NCI-H524 (cell line): ENCODE data around the gene TGM1.

Experiments used
- DNase-seq, 2 experiments: peaks; one replicate each; lab custom pipeline; 2025; lab: John Stamatoyannopoulos, UW

The TGM1 gene

DNA sequence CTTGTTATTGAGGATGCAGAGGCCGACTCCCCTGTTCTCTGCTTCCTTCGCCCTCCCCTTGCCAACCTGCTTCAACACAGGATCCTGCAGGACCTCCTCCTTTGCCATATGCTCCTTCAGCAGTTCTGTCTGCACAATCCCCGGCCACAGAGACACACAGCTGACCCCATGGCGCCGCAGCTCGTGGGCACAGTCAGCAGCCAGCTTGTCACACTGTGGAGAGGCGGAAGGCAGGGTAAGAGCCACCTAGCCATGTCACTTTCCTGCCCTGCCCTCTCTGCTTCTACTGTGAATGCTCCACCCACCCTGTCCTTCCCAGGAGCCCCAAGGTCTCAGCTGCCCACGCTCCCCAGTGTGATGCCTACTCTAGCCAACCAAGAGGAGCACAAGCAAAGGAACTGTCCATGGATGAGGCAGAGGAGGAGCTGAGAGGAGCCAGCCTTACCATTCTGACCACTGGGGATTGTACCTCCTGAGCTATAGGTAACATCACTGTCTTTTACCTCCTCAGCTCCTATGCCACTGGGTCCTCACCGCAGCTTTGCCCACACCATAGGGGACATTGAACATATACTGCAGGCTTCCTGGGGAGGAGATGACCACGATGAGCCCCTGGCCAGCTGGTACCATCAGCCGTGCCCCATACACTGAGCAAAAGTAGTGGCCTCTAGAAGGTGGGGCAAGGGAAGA, 29.3 kb upstream of the TGM1 start:
- no peak for DNase-seq

DNA sequence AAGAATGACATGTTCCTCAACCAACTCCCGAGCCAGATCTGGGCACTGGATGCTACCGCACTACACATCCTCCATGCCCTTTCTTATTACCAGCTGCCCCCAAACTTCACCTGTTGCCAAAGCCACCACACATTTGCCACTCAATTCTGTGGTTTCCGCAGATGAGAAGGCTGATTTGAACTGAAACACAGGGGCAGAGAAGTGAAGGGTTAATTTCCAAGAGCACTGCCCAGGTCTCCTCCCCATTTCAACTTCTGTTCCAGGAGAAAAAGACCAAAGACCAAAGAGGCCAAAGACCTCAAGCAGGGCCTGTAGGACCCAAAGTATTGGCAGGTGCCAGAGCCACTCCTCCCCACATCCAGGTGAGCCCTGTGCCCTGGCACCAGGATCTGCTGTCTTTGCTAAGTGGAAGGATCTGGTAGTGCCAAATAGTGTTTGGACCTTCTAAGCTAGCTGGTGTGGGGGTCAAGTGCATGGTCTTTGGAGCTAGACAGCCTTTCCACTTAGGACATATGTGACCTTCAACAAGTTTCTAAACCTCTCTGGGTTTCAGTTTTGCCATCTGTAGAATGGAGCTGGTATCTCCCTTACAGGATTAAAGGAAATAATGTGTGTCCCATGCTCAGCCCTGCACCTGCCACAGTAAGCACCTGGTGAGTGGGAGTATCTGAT, 28.6 kb upstream of the TGM1 start:
- no peak for DNase-seq

DNA sequence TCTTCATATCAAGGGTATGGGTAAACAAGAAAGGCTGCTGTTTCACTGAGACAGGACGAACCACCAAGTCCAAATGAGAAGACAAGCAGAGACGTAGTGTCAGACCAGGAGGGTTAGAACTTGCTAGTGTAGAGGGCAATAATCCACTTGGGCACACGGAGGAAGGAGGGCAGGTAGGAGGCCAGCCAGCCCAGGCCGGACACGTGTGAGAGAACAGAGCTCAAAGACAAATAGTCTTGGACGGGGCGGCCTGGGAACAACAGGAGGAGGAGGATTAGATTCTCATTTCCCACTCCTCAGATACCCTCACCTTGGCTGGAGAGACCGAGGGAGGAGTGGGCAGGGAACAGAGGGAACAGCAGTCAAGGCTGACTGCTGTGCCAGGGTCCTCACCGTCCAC, 27.8 kb upstream of the TGM1 start:
- no peak for DNase-seq

DNA sequence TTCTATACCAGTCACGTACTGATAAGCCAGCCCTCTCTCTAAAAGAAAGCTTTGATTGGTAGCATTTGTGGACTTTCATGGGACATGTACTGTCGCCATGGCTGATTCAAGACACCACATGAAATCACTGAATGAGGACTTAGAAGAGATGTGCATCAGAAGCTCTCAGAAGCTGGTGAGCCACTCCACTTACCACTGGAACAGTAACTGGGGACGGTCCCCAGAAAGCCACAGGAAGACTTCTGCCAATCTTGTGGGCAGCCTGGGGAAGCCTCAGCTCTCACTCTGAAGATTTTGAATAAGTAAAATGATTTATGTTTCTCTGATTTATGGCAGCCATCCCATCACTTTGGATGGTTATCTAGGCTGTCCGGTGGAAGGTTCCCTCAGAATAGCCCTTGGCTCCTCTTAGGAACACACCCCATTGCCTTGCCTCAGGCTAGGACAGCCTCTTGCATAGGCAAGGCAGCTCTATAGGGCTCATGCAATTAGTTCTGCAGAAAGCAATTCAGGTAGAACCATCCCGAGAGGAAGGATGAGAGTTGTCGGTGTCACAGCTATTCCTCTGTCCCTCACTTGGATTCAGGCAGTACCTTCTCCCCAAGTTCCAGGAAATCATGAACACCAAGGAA, 26.8 kb upstream of the TGM1 start:
- DNase-seq = no peak

DNA sequence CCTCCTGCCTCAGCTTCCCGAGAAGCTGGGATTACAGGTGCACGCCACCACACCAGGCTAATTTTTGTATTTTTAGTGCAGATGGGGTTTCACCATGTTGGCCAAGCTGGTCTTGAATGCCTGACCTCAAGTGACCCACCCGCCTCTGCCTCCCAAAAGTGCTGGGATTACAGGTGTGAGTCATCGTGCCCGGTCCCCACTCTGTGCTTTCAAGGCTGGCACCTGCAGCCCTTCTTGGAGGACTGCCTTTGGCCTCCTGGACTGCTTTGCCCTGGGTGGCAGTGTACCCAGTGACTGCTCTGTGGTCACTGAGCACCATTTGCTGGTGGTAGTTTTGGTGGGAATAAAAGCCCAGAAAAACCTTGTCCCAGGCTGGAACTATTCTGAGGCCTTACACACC, 24.0 kb upstream of the TGM1 start:
- no peak for DNase-seq

DNA sequence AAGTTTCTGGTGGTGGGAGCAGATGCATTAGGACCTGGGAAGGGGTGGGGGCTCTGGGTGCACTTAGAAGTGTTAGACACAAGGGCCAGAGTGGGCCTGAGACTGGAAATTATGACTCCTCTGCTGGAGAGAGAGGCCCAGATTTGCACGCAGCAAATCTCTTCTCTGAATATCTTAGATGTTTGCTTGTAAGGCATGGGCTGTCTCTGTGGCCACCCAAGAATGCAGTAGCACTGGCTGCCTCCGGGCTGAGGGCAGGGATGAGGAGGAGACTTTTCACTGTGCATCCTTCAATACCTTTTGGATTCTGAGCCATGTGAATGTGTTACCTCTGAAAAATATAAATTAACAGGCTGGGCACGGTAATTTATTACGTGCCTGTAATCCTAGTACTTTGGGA, 22.4 kb upstream of the TGM1 start:
- no peak for DNase-seq

DNA sequence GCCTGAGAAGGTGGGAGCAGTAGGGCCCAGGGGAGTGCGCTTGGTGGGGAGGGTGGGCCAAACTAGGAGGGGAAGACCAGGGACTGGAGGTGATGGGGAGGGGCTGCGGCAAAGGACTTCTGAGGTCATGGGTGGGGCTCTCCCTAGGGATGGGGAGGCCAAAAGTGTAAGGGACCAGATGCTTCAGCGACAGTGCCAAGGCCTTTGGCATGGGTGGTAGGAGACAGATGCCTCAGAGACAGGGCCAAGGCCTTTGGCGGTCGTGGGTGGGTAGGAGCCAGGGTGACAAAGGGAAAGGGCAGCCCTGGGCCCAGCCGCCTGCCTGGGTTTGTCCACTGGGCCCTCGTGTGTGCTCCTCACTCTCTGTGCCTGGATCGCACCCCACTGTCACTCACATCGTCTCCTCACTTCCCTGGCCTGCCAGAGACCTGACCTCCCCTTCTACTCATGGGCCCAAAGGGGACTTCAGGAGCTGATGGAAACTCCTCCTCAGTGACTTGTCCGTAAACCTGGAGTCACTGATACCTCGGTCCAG, 21.6 kb upstream of the TGM1 start:
- no peak for DNase-seq

DNA sequence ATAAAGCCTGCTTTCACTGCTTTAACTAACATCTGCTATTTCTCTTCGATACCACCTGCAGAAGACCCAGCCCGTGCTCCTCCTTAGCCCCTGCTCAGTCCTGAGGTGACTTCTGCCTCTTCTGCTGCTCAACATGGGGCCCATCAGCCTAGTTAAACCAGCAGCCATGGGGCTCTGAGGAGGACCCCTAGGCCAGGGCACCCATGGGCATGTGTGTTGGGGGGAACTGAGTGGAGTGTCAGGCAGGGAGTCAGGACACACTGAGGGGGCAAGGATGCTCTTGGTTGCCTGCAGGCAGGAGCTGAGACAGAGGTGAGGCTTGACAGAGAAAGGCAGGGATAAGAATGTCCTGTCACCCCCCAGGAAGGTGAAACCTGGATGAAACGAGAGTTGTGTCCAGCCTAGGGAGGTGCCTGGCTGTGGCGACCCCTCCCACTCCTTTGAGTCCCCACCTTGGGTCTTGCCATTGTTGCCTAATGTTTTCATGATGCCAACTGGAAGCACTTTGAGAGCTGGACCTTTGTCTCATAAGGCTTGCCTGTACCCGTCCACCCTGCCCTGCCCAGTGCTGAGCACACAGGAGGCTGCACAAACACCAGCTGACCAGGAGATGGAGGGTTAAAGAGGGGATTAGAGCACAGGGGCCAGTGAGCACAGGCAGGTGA, 21.0 kb upstream of the TGM1 start:
- DNase-seq = no peak

DNA sequence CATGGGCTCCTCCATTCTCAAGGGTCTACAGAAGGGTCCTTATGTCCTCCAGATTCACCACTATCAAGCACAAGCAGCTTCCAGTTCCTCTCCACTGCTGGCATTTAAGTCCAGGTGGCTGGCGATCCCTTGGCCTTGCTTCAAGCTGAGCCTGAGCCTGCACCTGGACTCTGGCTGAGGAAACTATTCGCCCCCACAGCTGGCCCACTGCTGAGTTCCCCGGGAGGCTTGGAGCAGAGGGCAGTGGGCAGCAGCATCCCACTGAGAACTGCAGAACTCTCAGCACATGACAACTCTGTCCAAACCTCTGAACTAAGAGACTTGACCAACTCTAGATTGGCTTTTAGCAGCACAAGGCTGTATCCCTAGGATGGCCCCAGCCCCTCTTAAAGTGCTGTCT, 19.8 kb upstream of the TGM1 start:
- DNase-seq = no peak

DNA sequence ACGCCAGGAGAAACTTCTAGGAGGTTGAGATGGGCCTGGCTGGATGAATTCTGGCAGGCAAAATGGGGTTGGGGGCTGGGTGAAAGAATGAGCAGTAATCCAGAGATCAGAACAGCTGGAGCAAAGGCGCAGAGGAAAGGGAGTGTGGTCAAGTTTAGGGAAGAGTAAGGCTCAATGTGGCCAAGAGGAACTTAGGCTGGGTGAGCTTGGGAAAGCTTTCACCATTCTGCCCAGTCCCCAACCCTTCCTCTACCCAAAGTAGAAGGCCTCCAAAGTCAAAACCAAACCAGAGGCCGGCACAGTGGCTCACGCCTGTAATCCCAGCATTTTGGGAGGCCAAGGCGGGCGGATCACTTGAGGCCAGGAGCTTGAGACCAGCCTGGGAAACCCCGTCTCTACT, 18.7 kb upstream of the TGM1 start:
- no peak for DNase-seq

DNA sequence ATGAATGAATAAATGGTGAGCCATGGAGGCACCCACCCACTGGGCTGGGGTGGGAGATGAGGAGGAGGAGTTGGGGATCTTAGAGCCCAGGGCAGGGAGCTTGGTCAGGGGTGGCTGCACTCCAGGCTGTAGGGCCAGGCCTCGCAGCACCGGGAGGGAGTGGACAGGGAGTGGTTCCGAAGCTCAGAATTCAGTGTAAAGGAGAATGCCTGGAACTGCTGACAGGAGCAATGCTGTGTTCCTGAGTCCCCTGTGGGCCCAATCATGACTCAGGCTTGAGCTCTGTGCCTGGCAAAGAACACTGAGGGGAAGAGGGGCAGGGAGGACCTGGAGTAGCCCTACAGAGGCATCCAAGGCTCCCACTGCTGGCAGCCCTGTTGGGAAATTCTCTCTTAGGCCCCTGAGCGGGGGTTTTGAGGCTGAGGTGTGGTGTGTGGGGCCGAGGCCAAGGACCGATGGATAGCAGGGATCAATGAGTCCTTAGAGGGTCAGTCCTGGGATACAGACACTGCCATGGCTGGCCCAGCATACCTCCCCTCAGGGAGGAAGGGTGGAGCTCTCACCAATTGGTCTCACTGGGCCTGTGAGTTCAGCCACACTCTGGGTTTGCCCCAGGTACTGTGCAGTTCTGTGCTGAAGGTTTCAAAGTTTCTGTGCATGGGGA, 18.0 kb upstream of the TGM1 start:
- DNase-seq = no peak

DNA sequence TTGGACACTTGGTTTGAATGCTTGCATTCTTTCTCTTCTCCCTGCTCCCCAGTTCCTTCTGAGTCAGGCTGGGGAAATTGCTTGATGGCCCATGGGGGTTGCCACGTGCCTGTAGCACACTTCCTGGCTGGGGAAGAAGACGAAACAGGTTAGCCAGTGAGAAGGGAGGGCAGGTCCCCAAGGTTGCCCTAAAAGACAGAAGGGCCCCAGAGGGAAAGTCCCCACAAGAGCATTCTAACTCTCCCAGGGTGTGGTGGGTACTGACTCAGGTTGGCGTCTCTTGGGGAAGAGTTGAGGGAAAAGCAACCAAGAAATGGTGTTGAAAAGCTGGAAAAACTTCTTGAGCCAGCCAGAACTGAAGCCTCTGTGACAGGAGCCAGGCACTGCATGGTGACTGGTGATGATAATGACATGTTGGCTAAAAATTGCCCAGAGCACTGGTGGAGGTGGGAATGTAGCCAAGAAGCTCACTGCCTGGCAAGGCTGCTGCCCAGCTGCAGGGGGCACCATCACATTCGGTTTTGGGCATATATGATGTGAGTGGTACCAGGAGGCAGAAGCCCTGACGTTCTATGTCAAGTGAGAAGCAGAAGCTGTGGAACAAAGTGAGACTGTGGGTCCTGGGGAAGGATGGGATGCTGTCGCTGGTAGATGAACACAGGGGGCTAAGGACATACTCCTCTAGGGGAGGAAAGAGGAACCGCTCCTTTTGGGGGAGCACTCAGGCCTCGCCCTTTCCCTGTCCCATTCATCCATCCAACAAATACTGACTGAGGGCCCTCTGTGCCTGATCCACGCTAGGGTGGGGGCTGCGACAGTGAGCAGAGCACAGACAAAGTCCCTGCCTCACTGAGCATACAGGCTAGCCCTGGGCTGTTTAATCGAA, 16.6 kb upstream of the TGM1 start:
- no peak for DNase-seq

DNA sequence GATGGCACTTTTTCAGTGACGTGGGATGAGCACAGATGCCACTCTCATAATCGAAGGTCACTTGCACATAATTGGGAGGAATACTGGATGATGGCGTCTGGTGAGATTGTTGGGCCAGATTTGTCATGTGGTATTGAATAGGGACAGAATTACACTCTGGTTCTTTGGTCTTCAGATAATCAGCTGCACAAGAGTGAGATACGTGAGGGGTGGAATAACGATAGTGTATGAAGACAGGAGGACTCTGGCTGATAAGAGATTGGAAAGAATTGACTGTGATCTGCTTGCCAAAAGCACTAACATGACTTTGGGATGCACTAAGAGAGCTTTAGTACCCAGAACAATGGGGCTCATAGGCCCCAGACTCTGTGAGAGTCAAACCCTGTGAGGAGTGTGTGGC, 15.4 kb upstream of the TGM1 start:
- no peak for DNase-seq

DNA sequence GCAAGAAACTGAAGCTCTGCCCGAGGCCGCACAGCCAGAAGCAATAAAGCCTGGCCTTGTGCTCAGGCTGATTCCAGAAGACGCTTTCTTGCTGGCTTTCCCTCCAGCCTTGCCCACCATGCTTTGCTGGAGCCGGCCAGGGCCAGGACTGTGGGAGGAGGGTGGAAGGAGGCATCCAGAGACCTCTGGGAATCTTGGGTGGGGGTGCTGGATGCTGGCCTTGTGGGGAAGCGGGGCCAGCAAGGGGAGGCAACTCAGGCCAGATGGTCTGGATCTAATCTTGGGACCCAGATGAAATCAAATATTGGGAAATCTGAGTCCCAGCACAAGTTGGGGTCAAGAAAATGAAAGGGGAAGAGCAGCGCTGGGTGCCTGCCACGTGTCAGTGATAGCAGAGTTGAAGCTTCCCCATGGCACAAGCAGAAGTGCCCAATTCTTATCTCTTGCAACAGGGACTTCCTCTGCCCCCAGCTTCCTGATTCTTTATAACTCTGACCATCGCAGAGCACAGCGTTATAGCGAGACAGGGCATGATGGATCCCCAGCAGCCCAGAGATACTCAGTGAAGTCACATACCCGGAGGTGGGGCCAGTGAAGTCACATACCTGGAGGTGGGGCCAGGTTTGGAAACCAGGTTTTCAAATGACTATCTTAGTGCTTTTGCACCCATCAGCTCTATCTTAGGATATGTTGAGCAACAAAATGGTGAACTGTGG, 14.8 kb upstream of the TGM1 start:
- DNase-seq = no peak

DNA sequence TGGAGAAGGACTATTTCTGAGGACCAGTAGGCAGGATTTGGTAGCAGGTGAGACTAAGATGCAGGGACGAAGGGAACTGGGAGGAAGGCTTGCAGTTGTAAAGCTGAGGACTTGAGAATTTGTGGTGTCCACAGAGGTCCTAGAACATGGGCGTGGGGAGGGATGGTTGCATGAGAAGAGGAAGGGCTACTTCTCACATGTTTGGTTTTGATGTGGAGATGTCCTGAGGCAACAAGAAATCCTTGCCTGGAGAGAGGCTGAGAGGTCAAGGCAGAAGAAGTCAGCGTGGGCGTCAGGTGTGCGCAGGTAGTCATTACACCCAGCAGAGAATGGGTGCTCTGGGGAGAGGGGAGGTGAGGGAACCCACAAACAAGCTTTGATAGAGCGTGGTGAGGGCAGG, 14.1 kb upstream of the TGM1 start:
- no peak for DNase-seq

DNA sequence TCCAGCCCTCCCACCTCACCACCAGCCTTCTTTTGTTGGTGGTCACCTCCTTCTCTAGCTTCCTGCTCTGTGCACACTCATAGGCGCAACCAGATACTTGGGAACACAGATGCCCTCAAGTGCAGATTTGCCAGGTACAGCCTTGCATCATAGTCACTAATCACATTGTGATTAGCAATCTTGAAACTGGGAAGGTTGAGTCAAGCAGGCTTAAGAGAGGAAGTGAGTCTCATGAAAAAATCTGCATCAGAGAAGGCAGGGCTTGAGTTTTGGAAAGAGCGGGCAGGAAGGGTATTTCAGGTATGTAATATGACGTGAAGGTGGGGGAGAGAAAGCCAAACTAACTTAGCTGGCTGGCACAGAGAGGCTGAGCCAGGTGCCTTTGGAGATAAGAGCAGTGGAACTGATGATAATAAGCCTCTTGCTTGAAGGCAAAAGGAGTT, 11.1 kb upstream of the TGM1 start:
- DNase-seq = no peak

DNA sequence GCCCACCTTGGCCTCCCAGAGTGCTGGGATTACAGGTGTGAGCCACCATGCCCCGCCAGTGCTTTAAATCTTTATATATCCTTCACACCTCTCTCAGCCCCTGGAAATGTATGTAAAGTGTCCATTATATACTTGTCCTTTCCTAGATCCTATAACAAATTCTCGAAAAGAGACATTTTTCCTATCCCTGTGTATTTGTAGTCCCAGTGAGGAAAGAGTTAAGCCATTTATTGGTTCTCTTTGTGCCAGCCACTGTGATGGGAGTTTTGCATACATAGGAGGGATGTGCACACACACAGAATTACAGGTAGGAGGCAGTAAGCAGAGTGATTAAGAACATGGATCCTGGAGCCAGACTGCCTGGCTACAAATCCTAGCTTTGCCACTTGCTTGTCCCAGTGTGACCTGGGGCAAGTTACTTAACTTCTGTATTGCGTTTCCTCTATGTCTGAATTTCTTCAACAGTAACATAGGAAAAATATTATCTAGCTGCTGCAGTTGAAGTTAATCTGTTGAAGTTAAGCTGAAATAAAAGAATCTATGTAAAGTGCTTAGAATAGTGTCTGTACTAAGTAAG, 10.5 kb upstream of the TGM1 start:
- peak in 1 of 2 experiments; percentile 39 for DNase-seq

DNA sequence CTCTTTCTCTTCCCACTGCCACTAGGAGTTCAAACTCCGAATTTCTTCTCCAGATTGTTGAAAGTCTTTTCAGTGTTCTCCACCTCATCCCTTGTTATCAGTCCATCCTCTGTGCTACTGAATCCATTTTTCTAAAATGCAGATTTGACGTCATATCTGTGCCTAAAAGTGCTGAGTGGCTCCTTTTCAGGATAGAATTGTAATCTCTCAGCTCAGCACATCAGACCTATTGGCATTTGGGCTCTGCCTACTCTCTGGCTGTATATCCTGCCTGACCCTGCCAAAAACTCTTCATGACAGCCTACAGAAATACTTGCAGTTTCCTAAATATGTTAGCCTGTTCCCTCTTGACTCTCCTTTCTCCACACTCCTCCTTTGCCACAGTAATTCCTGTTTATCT, 9.5 kb upstream of the TGM1 start:
- no peak for DNase-seq

DNA sequence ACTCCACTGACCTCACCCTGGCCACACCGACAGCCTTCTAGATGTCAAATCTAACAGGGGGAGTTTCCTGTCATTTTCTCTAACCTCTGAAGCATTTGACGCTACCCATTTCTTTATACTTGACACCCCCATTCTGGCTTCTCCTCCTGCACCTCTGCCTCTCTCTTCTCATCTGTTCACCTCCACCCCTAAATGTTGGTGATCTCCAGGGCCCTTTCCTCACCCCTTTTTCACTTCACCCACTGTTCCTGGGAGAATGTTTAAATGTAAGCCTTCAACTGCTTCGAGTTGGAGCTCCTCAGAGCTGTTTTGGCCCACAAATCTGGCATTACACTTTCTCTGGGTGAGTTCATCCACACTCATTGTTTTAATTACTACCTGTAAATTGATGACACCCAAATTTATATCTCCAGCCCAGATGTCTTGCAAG, 8.9 kb upstream of the TGM1 start:
- no peak for DNase-seq
